ENCODE measurements around the gene KLHL6. TPM values are rescaled to one million over a fixed set of nuclear protein-coding genes. Genes with fewer than 3 reads are reported as not detected.

Gene KLHL6
- total and polyA plus RNA-seq, 4 donors = 1.5 to 3.0 (median 1.8) TPM

- H3K9me3 ChIP-seq (ENCODE audit: control insufficient read depth, insufficient read depth, low read length) = no peaks in the 10 kb centered on the region
- no peak overlapping the region for H3K4me3 ChIP-seq (ENCODE audit: low read depth, low read length)
- H3K27ac ChIP-seq (ENCODE audit: low read depth, low read length) = no peak overlapping the region
- H3K36me3 ChIP-seq (ENCODE audit: control insufficient read depth, insufficient read depth, low read length) = no peaks in the 10 kb centered on the region
- H3K4me1 ChIP-seq (ENCODE audit: control insufficient read depth, insufficient read depth, low read length) = no peaks in the 10 kb centered on the region
- no peaks in the 10 kb centered on the region for H3K27me3 ChIP-seq (ENCODE audit: control insufficient read depth, insufficient read depth, low read length)
- WGBS (ENCODE audit: insufficient coverage) = 93% methylated on average over 22 of the region's 23 CpGs
- DNase-seq (ENCODE audit: low read depth in 4 of 6, low spot score in 6 of 6) = no peak
Observed at GRCh38 chr3:183491109-183491922, 64.2 kb downstream of the KLHL6 start.

- H3K27me3 ChIP-seq (ENCODE audit: control insufficient read depth, insufficient read depth, low read length) = no peaks in the 10 kb centered on the region
- H3K9me3 ChIP-seq (ENCODE audit: control insufficient read depth, insufficient read depth, low read length) = no peaks in the 10 kb centered on the region
- H3K36me3 ChIP-seq (ENCODE audit: control insufficient read depth, insufficient read depth, low read length) = no peaks in the 10 kb centered on the region
- WGBS (ENCODE audit: insufficient coverage) = 53% methylated on average over 3 of the region's 6 CpGs
- no peak overlapping the region for H3K27ac ChIP-seq (ENCODE audit: low read depth, low read length)
- no peak overlapping the region for H3K4me3 ChIP-seq (ENCODE audit: low read depth, low read length)
- DNase-seq (ENCODE audit: low read depth in 4 of 6, low spot score in 6 of 6) = peak in 2 of 6 donors; percentile 34 to 43
- no peaks in the 10 kb centered on the region for H3K4me1 ChIP-seq (ENCODE audit: control insufficient read depth, insufficient read depth, low read length)
Observed at GRCh38 chr3:183490653-183491052, 64.9 kb downstream of the KLHL6 start.

- Histone ChIP-seq H3K36me3 (ENCODE audit: control insufficient read depth, insufficient read depth, low read length) (no peaks in the 10 kb centered on the region), H3K27me3 (ENCODE audit: control insufficient read depth, insufficient read depth, low read length) (no peaks in the 10 kb centered on the region)
- 85% methylated on average over 7 of the region's 9 CpGs for WGBS (ENCODE audit: insufficient coverage)
Observed at GRCh38 chr3:183490211-183490601, 65.3 kb downstream of the KLHL6 start.

GRCh38 chr3:183489455-183490210, 65.9 kb downstream of the KLHL6 start:
- 100% methylated on average over 1 of the region's 6 CpGs for WGBS (ENCODE audit: insufficient coverage)
- no peak for DNase-seq (ENCODE audit: low read depth in 4 of 6, low spot score in 6 of 6)
- Histone ChIP-seq H3K4me1 (ENCODE audit: control insufficient read depth, insufficient read depth, low read length) (no peaks in the 10 kb centered on the region), H3K36me3 (ENCODE audit: control insufficient read depth, insufficient read depth, low read length) (no peaks in the 10 kb centered on the region), H3K27ac (ENCODE audit: low read depth, low read length) (no peak overlapping the region), H3K9me3 (ENCODE audit: control insufficient read depth, insufficient read depth, low read length) (no peaks in the 10 kb centered on the region), H3K4me3 (ENCODE audit: low read depth, low read length) (no peak overlapping the region), H3K27me3 (ENCODE audit: control insufficient read depth, insufficient read depth, low read length) (no peaks in the 10 kb centered on the region)

More at GRCh38 chr3:183490211-183490601, 65.3 kb downstream of the KLHL6 start:
- Histone ChIP-seq H3K27ac (ENCODE audit: low read depth, low read length) (no peak overlapping the region), H3K9me3 (ENCODE audit: control insufficient read depth, insufficient read depth, low read length) (no peaks in the 10 kb centered on the region), H3K4me1 (ENCODE audit: control insufficient read depth, insufficient read depth, low read length) (no peaks in the 10 kb centered on the region), H3K4me3 (ENCODE audit: low read depth, low read length) (no peak overlapping the region)
- no peak for DNase-seq (ENCODE audit: low read depth in 4 of 6, low spot score in 6 of 6)

- no peaks in the 10 kb centered on the region for H3K9me3 ChIP-seq (ENCODE audit: control insufficient read depth, insufficient read depth, low read length)
- H3K27ac ChIP-seq (ENCODE audit: low read depth, low read length) = no peak overlapping the region
- no peak overlapping the region for H3K4me3 ChIP-seq (ENCODE audit: low read depth, low read length)
- DNase-seq (ENCODE audit: low read depth in 4 of 6, low spot score in 6 of 6) = no peak
- WGBS (ENCODE audit: insufficient coverage) = 84% methylated on average over 3 of the region's 3 CpGs
- H3K27me3 ChIP-seq (ENCODE audit: control insufficient read depth, insufficient read depth, low read length) = no peaks in the 10 kb centered on the region
- H3K4me1 ChIP-seq (ENCODE audit: control insufficient read depth, insufficient read depth, low read length) = no peaks in the 10 kb centered on the region
- H3K36me3 ChIP-seq (ENCODE audit: control insufficient read depth, insufficient read depth, low read length) = no peaks in the 10 kb centered on the region
Observed at GRCh38 chr3:183488343-183488742, 67.2 kb downstream of the KLHL6 start.

- H3K27me3 ChIP-seq (ENCODE audit: control insufficient read depth, insufficient read depth, low read length) = no peaks in the 10 kb centered on the region
- WGBS (ENCODE audit: insufficient coverage) = 100% methylated on average over 1 of the region's 6 CpGs
- no peaks in the 10 kb centered on the region for H3K9me3 ChIP-seq (ENCODE audit: control insufficient read depth, insufficient read depth, low read length)
- H3K36me3 ChIP-seq (ENCODE audit: control insufficient read depth, insufficient read depth, low read length) = no peaks in the 10 kb centered on the region
- no peaks in the 10 kb centered on the region for H3K4me1 ChIP-seq (ENCODE audit: control insufficient read depth, insufficient read depth, low read length)
- H3K27ac ChIP-seq (ENCODE audit: low read depth, low read length) = no peak overlapping the region
- no peak for DNase-seq (ENCODE audit: low read depth in 4 of 6, low spot score in 6 of 6)
- H3K4me3 ChIP-seq (ENCODE audit: low read depth, low read length) = no peak overlapping the region
Observed at GRCh38 chr3:183487896-183488295, 67.6 kb downstream of the KLHL6 start.

GRCh38 chr3:183487016-183487415, 68.5 kb downstream of the KLHL6 start:
- no peak overlapping the region for H3K4me3 ChIP-seq (ENCODE audit: low read depth, low read length)
- H3K27me3 ChIP-seq (ENCODE audit: control insufficient read depth, insufficient read depth, low read length) = no peaks in the 10 kb centered on the region
- DNase-seq (ENCODE audit: low read depth in 4 of 6, low spot score in 6 of 6) = no peak
- H3K9me3 ChIP-seq (ENCODE audit: control insufficient read depth, insufficient read depth, low read length) = no peaks in the 10 kb centered on the region
- 50% methylated on average over 1 of the region's 4 CpGs for WGBS (ENCODE audit: insufficient coverage)
- no peaks in the 10 kb centered on the region for H3K4me1 ChIP-seq (ENCODE audit: control insufficient read depth, insufficient read depth, low read length)
- H3K27ac ChIP-seq (ENCODE audit: low read depth, low read length) = no peak overlapping the region
- H3K36me3 ChIP-seq (ENCODE audit: control insufficient read depth, insufficient read depth, low read length) = no peaks in the 10 kb centered on the region

GRCh38 chr3:183486472-183486871, 69.0 kb downstream of the KLHL6 start:
- WGBS (ENCODE audit: insufficient coverage) = 90% methylated on average over 6 of the region's 6 CpGs
- H3K9me3 ChIP-seq (ENCODE audit: control insufficient read depth, insufficient read depth, low read length) = no peaks in the 10 kb centered on the region
- H3K36me3 ChIP-seq (ENCODE audit: control insufficient read depth, insufficient read depth, low read length) = no peaks in the 10 kb centered on the region
- H3K27ac ChIP-seq (ENCODE audit: low read depth, low read length) = no peak overlapping the region
- H3K4me3 ChIP-seq (ENCODE audit: low read depth, low read length) = no peak overlapping the region
- no peaks in the 10 kb centered on the region for H3K4me1 ChIP-seq (ENCODE audit: control insufficient read depth, insufficient read depth, low read length)
- no peak for DNase-seq (ENCODE audit: low read depth in 4 of 6, low spot score in 6 of 6)
- H3K27me3 ChIP-seq (ENCODE audit: control insufficient read depth, insufficient read depth, low read length) = no peaks in the 10 kb centered on the region

GRCh38 chr3:183485585-183485984, 69.9 kb downstream of the KLHL6 start:
- 86% methylated on average over 2 of the region's 6 CpGs for WGBS (ENCODE audit: insufficient coverage)
- Histone ChIP-seq H3K9me3 (ENCODE audit: control insufficient read depth, insufficient read depth, low read length) (no peaks in the 10 kb centered on the region), H3K4me1 (ENCODE audit: control insufficient read depth, insufficient read depth, low read length) (no peaks in the 10 kb centered on the region), H3K36me3 (ENCODE audit: control insufficient read depth, insufficient read depth, low read length) (no peaks in the 10 kb centered on the region), H3K27me3 (ENCODE audit: control insufficient read depth, insufficient read depth, low read length) (no peaks in the 10 kb centered on the region), H3K4me3 (ENCODE audit: low read depth, low read length) (no peak overlapping the region), H3K27ac (ENCODE audit: low read depth, low read length) (no peak overlapping the region)
- peak in 1 of 6 donors; percentile 43 for DNase-seq (ENCODE audit: low read depth in 4 of 6, low spot score in 6 of 6)
